ENCODE results near the gene CCKAR. TPM values are rescaled to one million over a fixed set of nuclear protein-coding genes. Genes with fewer than 3 reads are reported as not detected.

CCKAR gene
- total and polyA plus RNA-seq, 2 experiments from 2014 or later, result not detected

GRCh38 chr4:26510334-26510964 is 20.2 kb upstream of the CCKAR start:
- DNase-seq (ENCODE audit: low spot score) (no peak), ATAC-seq (no peak)
- no peaks in the 10 kb centered on the region for H3K79me2 ChIP-seq (replicated peaks; ENCODE audit: insufficient read depth)
- no peaks in the 10 kb centered on the region for H3K4me1 ChIP-seq (ENCODE audit: insufficient read depth)
- Mint-ChIP-seq H3K36me3 (ENCODE audit: low read depth) (no peaks in the 10 kb centered on the region), H3K27me3 (ENCODE audit: insufficient read depth, low read depth, poor library complexity) (peaks cover 2% of the 10 kb centered on the region), H3K27ac (no peak overlapping the region), H3K4me3 (no peak overlapping the region), H3K9me3 (no peaks in the 10 kb centered on the region), H3K4me1 (no peaks in the 10 kb centered on the region)
- H3K36me3 ChIP-seq (ENCODE audit: insufficient read depth), result no peaks in the 10 kb centered on the region
- no peak overlapping the region for H3K4me2 ChIP-seq
- TF ChIP-seq, protein P1, sequence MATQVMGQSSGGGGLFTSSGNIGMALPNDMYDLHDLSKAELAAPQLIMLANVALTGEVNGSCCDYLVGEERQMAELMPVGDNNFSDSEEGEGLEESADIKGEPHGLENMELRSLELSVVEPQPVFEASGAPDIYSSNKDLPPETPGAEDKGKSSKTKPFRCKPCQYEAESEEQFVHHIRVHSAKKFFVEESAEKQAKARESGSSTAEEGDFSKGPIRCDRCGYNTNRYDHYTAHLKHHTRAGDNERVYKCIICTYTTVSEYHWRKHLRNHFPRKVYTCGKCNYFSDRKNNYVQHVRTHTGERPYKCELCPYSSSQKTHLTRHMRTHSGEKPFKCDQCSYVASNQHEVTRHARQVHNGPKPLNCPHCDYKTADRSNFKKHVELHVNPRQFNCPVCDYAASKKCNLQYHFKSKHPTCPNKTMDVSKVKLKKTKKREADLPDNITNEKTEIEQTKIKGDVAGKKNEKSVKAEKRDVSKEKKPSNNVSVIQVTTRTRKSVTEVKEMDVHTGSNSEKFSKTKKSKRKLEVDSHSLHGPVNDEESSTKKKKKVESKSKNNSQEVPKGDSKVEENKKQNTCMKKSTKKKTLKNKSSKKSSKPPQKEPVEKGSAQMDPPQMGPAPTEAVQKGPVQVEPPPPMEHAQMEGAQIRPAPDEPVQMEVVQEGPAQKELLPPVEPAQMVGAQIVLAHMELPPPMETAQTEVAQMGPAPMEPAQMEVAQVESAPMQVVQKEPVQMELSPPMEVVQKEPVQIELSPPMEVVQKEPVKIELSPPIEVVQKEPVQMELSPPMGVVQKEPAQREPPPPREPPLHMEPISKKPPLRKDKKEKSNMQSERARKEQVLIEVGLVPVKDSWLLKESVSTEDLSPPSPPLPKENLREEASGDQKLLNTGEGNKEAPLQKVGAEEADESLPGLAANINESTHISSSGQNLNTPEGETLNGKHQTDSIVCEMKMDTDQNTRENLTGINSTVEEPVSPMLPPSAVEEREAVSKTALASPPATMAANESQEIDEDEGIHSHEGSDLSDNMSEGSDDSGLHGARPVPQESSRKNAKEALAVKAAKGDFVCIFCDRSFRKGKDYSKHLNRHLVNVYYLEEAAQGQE (IDR thresholded peaks at IDR 0.05; ENCODE audit: unreplicated experiment), result no peak
- TF ChIP-seq STAT1 (IDR thresholded peaks at IDR 0.05; ENCODE audit: unreplicated experiment), result no peak
- no peak for TF ChIP-seq CTCF (conservative IDR thresholded peaks at IDR 0.05; ENCODE audit: low read depth in 2 of 2)
- no peak for TF ChIP-seq ZNF462 (CRISPR knock-in tag; IDR thresholded peaks at IDR 0.05)
- no peak for TF ChIP-seq CREB1 (CRISPR knock-in tag; IDR thresholded peaks at IDR 0.05; ENCODE audit: low read depth)
- TF ChIP-seq, protein P2, sequence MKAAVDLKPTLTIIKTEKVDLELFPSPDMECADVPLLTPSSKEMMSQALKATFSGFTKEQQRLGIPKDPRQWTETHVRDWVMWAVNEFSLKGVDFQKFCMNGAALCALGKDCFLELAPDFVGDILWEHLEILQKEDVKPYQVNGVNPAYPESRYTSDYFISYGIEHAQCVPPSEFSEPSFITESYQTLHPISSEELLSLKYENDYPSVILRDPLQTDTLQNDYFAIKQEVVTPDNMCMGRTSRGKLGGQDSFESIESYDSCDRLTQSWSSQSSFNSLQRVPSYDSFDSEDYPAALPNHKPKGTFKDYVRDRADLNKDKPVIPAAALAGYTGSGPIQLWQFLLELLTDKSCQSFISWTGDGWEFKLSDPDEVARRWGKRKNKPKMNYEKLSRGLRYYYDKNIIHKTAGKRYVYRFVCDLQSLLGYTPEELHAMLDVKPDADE (IDR thresholded peaks at IDR 0.05), result no peak
- TF ChIP-seq JUNB (IDR thresholded peaks at IDR 0.05; ENCODE audit: unreplicated experiment), result no peak
- TF ChIP-seq POLR2AphosphoS5 (IDR thresholded peaks at IDR 0.05; ENCODE audit: low read depth), result no peak
- no peak for TF ChIP-seq EZH2phosphoT487 (IDR thresholded peaks at IDR 0.05; ENCODE audit: unreplicated experiment)
- no peak for TF ChIP-seq ZNF114 (CRISPR knock-in tag; IDR thresholded peaks at IDR 0.05)
- TF ChIP-seq ZNF331 (CRISPR knock-in tag; IDR thresholded peaks at IDR 0.05; ENCODE audit: low read depth), result no peak
- TF ChIP-seq NANOG (IDR thresholded peaks at IDR 0.05; ENCODE audit: borderline replicate concordance), result no peak
- TF ChIP-seq EZH2 (IDR thresholded peaks at IDR 0.05; ENCODE audit: low read depth, unreplicated experiment), result no peak
- H3K27ac ChIP-seq (ENCODE audit: low read depth), result no peak overlapping the region
- H3K4me3 ChIP-seq, result no peak overlapping the region
- no peaks in the 10 kb centered on the region for H4K20me1 ChIP-seq (replicated peaks; ENCODE audit: insufficient read depth)
- H3K27me3 ChIP-seq (ENCODE audit: insufficient read depth), result no peaks in the 10 kb centered on the region
- H3F3A ChIP-seq (replicated peaks; ENCODE audit: low read depth), result no peaks in the 10 kb centered on the region
- H2AFZ ChIP-seq, result peak overlapping the region; percentile 72; the same call in 1 of the 2 replicates
- 0 out of 2 replicates have a peak, but pooled peaks cover 8% of the 10 kb centered on the region for H3K9me2 ChIP-seq (ENCODE audit: insufficient read depth)
